ENCODE data around the gene RYR2. TPM values are rescaled to one million over a fixed set of nuclear protein-coding genes. Genes with fewer than 3 reads are reported as not detected.

RYR2 gene
- polyA plus RNA-seq, 2 of the 4 experiments (the other 2 are of a cell fraction), result 0.06 TPM; not detected in 1

- TF ChIP-seq HES2 (IDR thresholded peaks at IDR 0.05), result no peak
- no peak for TF ChIP-seq ZSCAN20 (CRISPR knock-in tag; IDR thresholded peaks at IDR 0.05)
- no peak for TF ChIP-seq KDM5A (IDR thresholded peaks at IDR 0.05)
- no peak for TF ChIP-seq RNF2 (IDR thresholded peaks at IDR 0.05; ENCODE audit: borderline replicate concordance, low read depth)
- TF ChIP-seq NR3C1 (IDR thresholded peaks at IDR 0.05), result no peak
- TF ChIP-seq EHF (CRISPR knock-in tag; IDR thresholded peaks at IDR 0.05), result no peak
- TF ChIP-seq GATA3 (IDR thresholded peaks at IDR 0.05; ENCODE audit: borderline replicate concordance), result no peak
- TF ChIP-seq JUN (IDR thresholded peaks at IDR 0.05), result no peak
- TF ChIP-seq BHLHE40 (IDR thresholded peaks at IDR 0.05; ENCODE audit: low read depth, low read length), result no peak
These were observed 128.2 kb downstream of the RYR2 start (continued) for GRCh38 chr1:237170149-237170548.

- FAIRE-seq, result no peak
- no peak for DNase-seq (ENCODE audit: low read depth in 1 of 2, low spot score in 1 of 2)
- 35% methylated on average over 7 of the region's 7 CpGs for WGBS (ENCODE audit: missing lambda C conversion rate)
- POLR2A ChIA-PET, result no interaction called here
- no peak overlapping the region for H3K27ac ChIP-seq
- H3K4me2 ChIP-seq, result no peak overlapping the region
- no peak for ATAC-seq
- CTCF ChIA-PET, result no interaction called here
- H3K4me1 ChIP-seq, result no peaks in the 10 kb centered on the region
- H3K4me3 ChIP-seq, result no peak overlapping the region
- TF ChIP-seq HEYL (CRISPR knock-in tag; IDR thresholded peaks at IDR 0.05), result no peak
- no peak for TF ChIP-seq HMGXB4 (CRISPR knock-in tag; IDR thresholded peaks at IDR 0.05; ENCODE audit: borderline replicate concordance)
- TF ChIP-seq RNF2 (IDR thresholded peaks at IDR 0.05; ENCODE audit: borderline replicate concordance, low read depth), result no peak
- TF ChIP-seq ZNF302 (CRISPR knock-in tag; IDR thresholded peaks at IDR 0.05), result no peak
- no peak for TF ChIP-seq MAZ (IDR thresholded peaks at IDR 0.05; ENCODE audit: borderline replicate concordance, low read depth, low read length)
- no peak for TF ChIP-seq JUNB (IDR thresholded peaks at IDR 0.05)
- TF ChIP-seq HOXB13 (CRISPR knock-in tag; IDR thresholded peaks at IDR 0.05; ENCODE audit: low read depth), result no peak
- TF ChIP-seq NFE2L2 (conservative IDR thresholded peaks at IDR 0.05; ENCODE audit: low read length), result no peak
- no peaks in the 10 kb centered on the region for H3K9me3 ChIP-seq
These were observed 129.6 kb downstream of the RYR2 start for GRCh38 chr1:237171454-237172117.

- H3K9me3 ChIP-seq, result no peaks in the 10 kb centered on the region
- no peak overlapping the region for H3K4me2 ChIP-seq
- H3K4me1 ChIP-seq, result no peaks in the 10 kb centered on the region
- 0% methylated on average over 1 of the region's 1 CpG for WGBS (ENCODE audit: missing lambda C conversion rate)
- ChIA-PET POLR2A (no interaction called here), CTCF (no interaction called here)
- FAIRE-seq (no peak), DNase-seq (ENCODE audit: low read depth in 1 of 2, low spot score in 1 of 2) (no peak), ATAC-seq (no peak)
- no peak overlapping the region for H3K4me3 ChIP-seq
- TF ChIP-seq TP53 (CRISPR knock-in tag; IDR thresholded peaks at IDR 0.05) (no peak), HOXB5 (CRISPR knock-in tag; IDR thresholded peaks at IDR 0.05) (no peak), HOXB13 (CRISPR knock-in tag; IDR thresholded peaks at IDR 0.05; ENCODE audit: low read depth) (no peak), RCOR1 (IDR thresholded peaks at IDR 0.05; ENCODE audit: low read depth, low read length) (no peak), PHF8 (IDR thresholded peaks at IDR 0.05; ENCODE audit: borderline replicate concordance, low read depth) (no peak), HDAC2 (IDR thresholded peaks at IDR 0.05) (no peak), ELK1 (IDR thresholded peaks at IDR 0.05; ENCODE audit: low read depth, low read length) (no peak), MAFK (IDR thresholded peaks at IDR 0.05; ENCODE audit: partially characterized antibody) (no peak), HEYL (CRISPR knock-in tag; IDR thresholded peaks at IDR 0.05) (no peak), KDM1A (IDR thresholded peaks at IDR 0.05; ENCODE audit: low read depth) (no peak), ZSCAN20 (CRISPR knock-in tag; IDR thresholded peaks at IDR 0.05) (no peak), SMC3 (IDR thresholded peaks at IDR 0.05) (no peak), RAD21 (conservative IDR thresholded peaks at IDR 0.05 in 1 of 2, IDR thresholded peaks at IDR 0.05 in 1 of 2) (no peak), TFCP2L1 (CRISPR knock-in tag; IDR thresholded peaks at IDR 0.05) (no peak), JUNB (IDR thresholded peaks at IDR 0.05) (no peak), FOSB (CRISPR knock-in tag; IDR thresholded peaks at IDR 0.05) (no peak), NFE2L2 (conservative IDR thresholded peaks at IDR 0.05; ENCODE audit: low read length) (no peak), ZFP36 (IDR thresholded peaks at IDR 0.05; ENCODE audit: borderline replicate concordance, partially characterized antibody) (no peak), HMGXB4 (CRISPR knock-in tag; IDR thresholded peaks at IDR 0.05; ENCODE audit: borderline replicate concordance) (no peak)
- no peak overlapping the region for H3K27ac ChIP-seq
These were observed 130.1 kb downstream of the RYR2 start for GRCh38 chr1:237172118-237172485.

Data from A549 (cell line).